ENCODE results near the gene CYP4F12.

The CYP4F12 gene

GRCh38 chr19:15656467-15656866 is 16.4 kb upstream of the CYP4F12 start:
- no peaks in the 10 kb centered on the region for H3K4me1 ChIP-seq
- H3K4me3 ChIP-seq (ENCODE audit: low read depth, low read length): no peak overlapping the region
- no peaks in the 10 kb centered on the region for H3K27me3 ChIP-seq
- no peaks in the 10 kb centered on the region for H3K9me3 ChIP-seq
- no peak for DNase-seq
- no peaks in the 10 kb centered on the region for H3K36me3 ChIP-seq
- TF ChIP-seq CTCF (IDR thresholded peaks at IDR 0.05; ENCODE audit: low read depth, low read length): no peak

GRCh38 chr19:15663247-15663646 is 9.6 kb upstream of the CYP4F12 start:
- no peaks in the 10 kb centered on the region for H3K36me3 ChIP-seq
- H3K4me3 ChIP-seq (ENCODE audit: low read depth, low read length): no peak overlapping the region
- H3K4me1 ChIP-seq: no peaks in the 10 kb centered on the region
- no peaks in the 10 kb centered on the region for H3K9me3 ChIP-seq
- no peaks in the 10 kb centered on the region for H3K27me3 ChIP-seq
- TF ChIP-seq CTCF (IDR thresholded peaks at IDR 0.05; ENCODE audit: low read depth, low read length): no peak
- no peak for DNase-seq

DNA sequence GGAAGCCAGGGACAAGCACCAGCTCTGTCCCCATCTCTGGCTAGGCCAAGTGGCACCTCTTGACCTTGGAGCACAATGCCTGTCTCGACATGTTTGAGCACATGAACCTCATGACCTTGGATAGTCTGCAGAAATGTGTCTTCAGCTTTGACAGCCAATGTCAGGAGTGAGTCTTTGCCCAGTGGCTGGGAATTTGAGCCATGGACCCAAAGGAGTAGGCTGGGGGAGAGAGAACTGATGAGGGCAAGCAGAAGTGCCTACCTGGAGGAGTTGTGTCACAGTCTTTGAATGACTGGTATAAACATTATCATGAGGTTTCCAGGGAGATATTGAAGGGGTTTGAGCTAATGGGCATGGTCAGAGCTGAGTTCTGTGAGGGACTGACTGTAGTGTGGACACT is 6.7 kb upstream of the CYP4F12 start:
- no peak overlapping the region for H3K4me3 ChIP-seq (ENCODE audit: low read depth, low read length)
- H3K36me3 ChIP-seq: no peaks in the 10 kb centered on the region
- TF ChIP-seq CTCF (IDR thresholded peaks at IDR 0.05; ENCODE audit: low read depth, low read length): no peak
- no peaks in the 10 kb centered on the region for H3K27me3 ChIP-seq
- H3K9me3 ChIP-seq: no peaks in the 10 kb centered on the region; the same call in 1 of the 2 replicates
- no peaks in the 10 kb centered on the region for H3K4me1 ChIP-seq
- DNase-seq: no peak

GRCh38 chr19:15666883-15667282 is 6.0 kb upstream of the CYP4F12 start:
- no peaks in the 10 kb centered on the region; the same call in 1 of the 2 replicates for H3K9me3 ChIP-seq
- H3K27me3 ChIP-seq: no peaks in the 10 kb centered on the region
- no peak overlapping the region for H3K4me3 ChIP-seq (ENCODE audit: low read depth, low read length)
- TF ChIP-seq CTCF (IDR thresholded peaks at IDR 0.05; ENCODE audit: low read depth, low read length): no peak
- no peaks in the 10 kb centered on the region for H3K4me1 ChIP-seq
- no peaks in the 10 kb centered on the region for H3K36me3 ChIP-seq
- DNase-seq: no peak

DNA sequence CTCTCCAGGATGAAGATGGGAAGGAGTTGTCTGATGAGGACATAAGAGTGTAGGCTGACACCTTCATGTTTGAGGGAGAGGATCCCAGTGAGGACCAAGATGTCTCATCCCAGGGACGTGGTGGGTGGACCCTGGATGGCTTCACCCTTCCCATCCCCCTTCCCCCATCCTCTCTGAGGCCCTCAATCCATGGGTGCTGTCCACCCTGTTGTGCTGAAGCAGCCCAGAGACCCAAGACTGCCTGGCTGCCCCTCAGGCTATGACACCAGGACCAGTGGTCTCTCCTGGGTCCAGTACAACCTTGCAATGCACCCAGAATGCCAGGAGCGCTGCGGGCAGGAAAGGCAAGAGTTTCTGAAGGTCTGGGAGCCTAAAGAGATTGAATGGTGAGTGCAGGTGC is 3.4 kb upstream of the CYP4F12 start:
- no peak for TF ChIP-seq CTCF (IDR thresholded peaks at IDR 0.05; ENCODE audit: low read depth, low read length)
- Histone ChIP-seq H3K4me1 (no peaks in the 10 kb centered on the region), H3K9me3 (no peaks in the 10 kb centered on the region; the same call in 1 of the 2 replicates), H3K4me3 (ENCODE audit: low read depth, low read length) (no peak overlapping the region), H3K36me3 (no peaks in the 10 kb centered on the region), H3K27me3 (no peaks in the 10 kb centered on the region)
- DNase-seq: no peak

- H3K9me3 ChIP-seq: no peaks in the 10 kb centered on the region; the same call in 1 of the 2 replicates
- H3K4me1 ChIP-seq: no peaks in the 10 kb centered on the region
- TF ChIP-seq CTCF (IDR thresholded peaks at IDR 0.05; ENCODE audit: low read depth, low read length): no peak
- H3K27me3 ChIP-seq: no peaks in the 10 kb centered on the region
- DNase-seq: no peak
- H3K4me3 ChIP-seq (ENCODE audit: low read depth, low read length): no peak overlapping the region
- no peaks in the 10 kb centered on the region for H3K36me3 ChIP-seq
Measured at GRCh38 chr19:15669891-15670290, 3.0 kb upstream of the CYP4F12 start.
